ENCODE data around the gene PNLIPRP2.

Gene PNLIPRP2

DNA sequence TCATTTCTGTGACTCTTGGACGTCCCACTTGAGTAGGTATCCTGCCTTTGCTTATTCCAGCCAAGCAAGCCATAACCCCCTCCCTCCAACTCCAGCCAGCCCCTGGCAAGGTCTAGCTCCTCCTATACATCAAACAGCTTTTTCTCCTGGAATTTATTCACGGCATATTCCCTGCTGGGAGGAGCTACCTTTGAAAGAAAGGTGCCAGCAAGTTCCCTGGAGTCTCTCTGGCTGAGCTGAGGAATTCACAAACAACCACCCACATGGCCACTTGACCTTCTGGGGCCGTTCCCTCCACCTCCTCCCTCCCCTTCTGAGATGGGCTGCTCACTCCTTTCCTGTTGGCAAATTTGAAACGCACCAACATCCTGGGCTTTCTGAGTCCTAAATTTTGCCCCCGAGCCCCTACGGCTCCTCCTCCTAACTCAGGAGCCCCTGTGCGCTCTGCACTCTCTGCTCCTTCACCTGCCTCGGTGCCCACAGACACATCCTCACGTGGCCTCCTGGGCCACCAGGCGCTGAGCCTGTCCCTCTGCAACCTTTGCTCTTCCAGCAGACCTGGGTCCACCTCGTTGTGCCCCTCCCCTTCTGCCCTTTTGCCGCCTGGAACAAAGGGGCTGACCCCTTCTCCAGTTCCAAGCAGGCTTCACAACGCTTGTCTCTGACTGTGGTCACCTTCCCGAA lies 73.6 kb downstream of the PNLIPRP2 start (continued):
- TF ChIP-seq TCF4 (CRISPR knock-in tag; IDR thresholded peaks at IDR 0.05; ENCODE audit: borderline replicate concordance), result no peak
- TF ChIP-seq, protein P1, sequence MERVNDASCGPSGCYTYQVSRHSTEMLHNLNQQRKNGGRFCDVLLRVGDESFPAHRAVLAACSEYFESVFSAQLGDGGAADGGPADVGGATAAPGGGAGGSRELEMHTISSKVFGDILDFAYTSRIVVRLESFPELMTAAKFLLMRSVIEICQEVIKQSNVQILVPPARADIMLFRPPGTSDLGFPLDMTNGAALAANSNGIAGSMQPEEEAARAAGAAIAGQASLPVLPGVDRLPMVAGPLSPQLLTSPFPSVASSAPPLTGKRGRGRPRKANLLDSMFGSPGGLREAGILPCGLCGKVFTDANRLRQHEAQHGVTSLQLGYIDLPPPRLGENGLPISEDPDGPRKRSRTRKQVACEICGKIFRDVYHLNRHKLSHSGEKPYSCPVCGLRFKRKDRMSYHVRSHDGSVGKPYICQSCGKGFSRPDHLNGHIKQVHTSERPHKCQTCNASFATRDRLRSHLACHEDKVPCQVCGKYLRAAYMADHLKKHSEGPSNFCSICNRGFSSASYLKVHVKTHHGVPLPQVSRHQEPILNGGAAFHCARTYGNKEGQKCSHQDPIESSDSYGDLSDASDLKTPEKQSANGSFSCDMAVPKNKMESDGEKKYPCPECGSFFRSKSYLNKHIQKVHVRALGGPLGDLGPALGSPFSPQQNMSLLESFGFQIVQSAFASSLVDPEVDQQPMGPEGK (CRISPR knock-in tag; IDR thresholded peaks at IDR 0.05; ENCODE audit: borderline replicate concordance), result no peak
- no peak for TF ChIP-seq ZNF8 (CRISPR knock-in tag; IDR thresholded peaks at IDR 0.05)
- no peak for TF ChIP-seq GLIS3 (CRISPR knock-in tag; IDR thresholded peaks at IDR 0.05)
- no peak for TF ChIP-seq ESRRG (CRISPR knock-in tag; IDR thresholded peaks at IDR 0.05)

Measured in SK-N-SH treated with all-trans-retinoic acid at 6 μM for 48 hours (cell line).